Measurements from ENCODE around the gene C2orf49.

DNA sequence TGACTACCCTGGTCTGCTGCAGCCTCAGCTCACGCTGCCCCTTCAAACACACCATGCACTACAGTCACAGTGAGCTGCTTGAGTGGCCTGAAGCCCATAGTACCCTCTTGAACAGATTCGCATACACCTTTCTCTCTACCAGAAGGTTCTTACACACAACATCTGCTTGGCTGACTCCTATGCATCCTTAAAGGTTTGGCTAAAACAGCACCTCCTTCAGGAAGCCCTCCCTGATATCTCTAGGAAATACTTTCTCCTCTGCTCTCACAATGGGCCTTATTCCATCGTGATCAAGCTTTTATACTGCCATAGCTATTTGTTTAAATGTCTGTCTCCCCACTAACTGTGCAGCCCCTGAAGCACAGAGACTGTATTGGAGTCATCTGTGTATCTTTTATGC is 39.3 kb upstream of the C2orf49 start:
- TF ChIP-seq CTCF (conservative IDR thresholded peaks at IDR 0.05; ENCODE audit: low read depth, low read length) = no peak
- TF ChIP-seq EZH2 (IDR thresholded peaks at IDR 0.05; ENCODE audit: low read length, unreplicated experiment) = no peak

Measured in PC-3 (cell line).